CD4-positive, alpha-beta T cell treated with Interleukin-6 for 4 hours (primary cell): ENCODE results near the gene AP1AR.

Experiments used
- DNase-seq: peaks from one replicate; pipeline ENCODE4 v3.0.0-alpha.2; 2020; ENCODE audit warnings: mixed read lengths

The AP1AR gene

GRCh38 chr4:112312610-112313239 lies 81.1 kb downstream of the AP1AR start:
- no peak for DNase-seq

DNA sequence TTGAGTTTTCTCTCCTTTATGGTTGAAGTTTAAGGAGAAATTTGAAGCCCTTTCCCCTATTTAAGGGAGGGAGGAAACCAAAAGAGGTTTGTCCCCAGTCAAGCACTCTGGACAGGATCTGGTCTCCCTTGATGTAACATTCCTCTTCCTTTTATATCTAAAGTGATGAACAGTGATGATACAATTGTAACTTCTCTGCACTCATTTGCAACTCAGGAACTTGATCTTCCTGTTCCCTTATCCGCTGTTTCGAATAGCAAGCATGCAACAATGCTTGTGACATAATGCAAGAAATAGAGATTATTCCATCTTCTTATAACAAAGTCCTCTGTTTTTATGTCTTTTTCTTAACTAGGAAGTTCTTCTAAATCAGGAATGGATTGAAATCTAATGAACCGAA lies 83.9 kb downstream of the AP1AR start:
- DNase-seq: no peak

GRCh38 chr4:112316360-112316759 lies 84.8 kb downstream of the AP1AR start:
- no peak for DNase-seq

GRCh38 chr4:112318239-112319142 lies 86.9 kb downstream of the AP1AR start:
- DNase-seq: no peak
